ENCODE measurements around the gene MTRF1. TPM values are rescaled to one million over a fixed set of nuclear protein-coding genes. Genes with fewer than 3 reads are reported as not detected.
A peak's percentile ranks its signal among the peaks of the same experiment; 100 is the strongest.

MTRF1 gene
- total RNA-seq: 10 to 100 TPM in 3 of 4 donors, 1 to 10 TPM in 1; 8.2 to 16.7 (median 13.3) TPM

GRCh38 chr13:41263261-41263971 is at the start of gene MTRF1:
TSS of gene MTRF1 (minus strand) at chr13:41263576. CDS start at chr13:41260907, 2,669 bp downstream.
- H3K27ac ChIP-seq: peak within 1 kb of the TSS; percentile 83 to 91 (median 90)
- intact Hi-C loops (cut with DNase I; ENCODE audit: low total_unique reads) (loop anchor here (1.0 kb wide), 3 partner anchors 48 to 129 kb away; partner anchors contain the start of genes KBTBD7 and NAA16), in situ Hi-C loops (cut with MboI; ENCODE audit: low sequenced_read_pairs in 4 of 4) (loop anchor here in 2 of 4 donors (10.0 kb wide), 2 partner anchors 69 to 129 kb away; partner anchors contain the start of genes KBTBD6 (in 1 of the 2) and KBTBD7 (in 1 of the 2))

GRCh38 chr13:41313117-41313516 is 49.7 kb upstream of the MTRF1 start:
- Histone ChIP-seq H3K4me3 (peak overlapping the region; percentile 15 to 94 (median 86)), H3K9me3 (no peaks in the 10 kb centered on the region), H3K27me3 (no peaks in the 10 kb centered on the region), H3K27ac (peak overlapping the region; percentile 93 to 96 (median 95)), H3K4me1 (peaks cover 29 to 39% of the 10 kb centered on the region in 2 donors), H3K36me3 (no peaks in the 10 kb centered on the region)
- in situ Hi-C loops (cut with MboI; ENCODE audit: low sequenced_read_pairs in 4 of 4) (no loop called here), intact Hi-C loops (cut with DNase I; ENCODE audit: low total_unique reads) (loop anchor here (5.0 to 10.0 kb wide), 3 partner anchors 121 to 732 kb away; partner anchors contain the start of genes DGKH, KBTBD6 and KBTBD7)
- ATAC-seq: no peak
- TF ChIP-seq CTCF (IDR thresholded peaks at IDR 0.05 in 4 of 5, conservative IDR thresholded peaks at IDR 0.05 in 1 of 5) (no peak), POLR2A (IDR thresholded peaks at IDR 0.05) (no peak)
- no peak for DNase-seq

More at GRCh38 chr13:41263261-41263971, at the start of gene MTRF1:
- no peaks in the 10 kb centered on the region for H3K9me3 ChIP-seq
- no peaks in the 10 kb centered on the region for H3K27me3 ChIP-seq
- ATAC-seq (peak; percentile 98 to 99), DNase-seq (peak; percentile 68 to 70)
- peak in 1 of 2 donors; percentile 42 for TF ChIP-seq POLR2A (IDR thresholded peaks at IDR 0.05)
- TF ChIP-seq CTCF (IDR thresholded peaks at IDR 0.05 in 4 of 5, conservative IDR thresholded peaks at IDR 0.05 in 1 of 5): no peak
- H3K36me3 ChIP-seq: peaks cover 0 to 15% of the 10 kb centered on the region in 2 donors
- H3K4me1 ChIP-seq: peaks cover 8% of the 10 kb centered on the region in 2 donors
- H3K4me3 ChIP-seq: peak within 1 kb of the TSS; percentile 77 to 87 (median 82)

GRCh38 chr13:41312176-41312500 is 48.8 kb upstream of the MTRF1 start:
- DNase-seq (peak in 1 of 2 donors; percentile 49), ATAC-seq (peak; percentile 12 to 17)
- intact Hi-C loops (cut with DNase I; ENCODE audit: low total_unique reads): loop anchor here (5.0 to 10.0 kb wide), 3 partner anchors 120 to 733 kb away; partner anchors contain the start of genes DGKH, KBTBD6 and KBTBD7
- Histone ChIP-seq H3K27me3 (no peaks in the 10 kb centered on the region), H3K9me3 (no peaks in the 10 kb centered on the region), H3K4me3 (peak overlapping the region; percentile 85 to 94 (median 90)), H3K27ac (peak overlapping the region; percentile 93 to 96 (median 95)), H3K4me1 (peaks cover 26 to 34% of the 10 kb centered on the region in 2 donors), H3K36me3 (no peaks in the 10 kb centered on the region)
- in situ Hi-C loops (cut with MboI; ENCODE audit: low sequenced_read_pairs in 4 of 4): no loop called here
- TF ChIP-seq POLR2A (IDR thresholded peaks at IDR 0.05): no peak
- TF ChIP-seq CTCF (IDR thresholded peaks at IDR 0.05 in 4 of 5, conservative IDR thresholded peaks at IDR 0.05 in 1 of 5): no peak

GRCh38 chr13:41311406-41312175 is 48.2 kb upstream of the MTRF1 start:
- Histone ChIP-seq H3K9me3 (no peaks in the 10 kb centered on the region), H3K27me3 (no peaks in the 10 kb centered on the region), H3K4me1 (peaks cover 26 to 34% of the 10 kb centered on the region in 2 donors), H3K4me3 (peak overlapping the region; percentile 85 to 94 (median 90)), H3K27ac (peak overlapping the region; percentile 93 to 96 (median 95)), H3K36me3 (no peaks in the 10 kb centered on the region)
- in situ Hi-C loops (cut with MboI; ENCODE audit: low sequenced_read_pairs in 4 of 4): no loop called here
- ATAC-seq: peak; percentile 67 to 68
- intact Hi-C loops (cut with DNase I; ENCODE audit: low total_unique reads): loop anchor here (1.0 to 10.0 kb wide), 6 partner anchors 48 to 733 kb away; partner anchors contain the start of genes DGKH, KBTBD6, KBTBD7 and MTRF1
- TF ChIP-seq POLR2A (IDR thresholded peaks at IDR 0.05) (peak; percentile 4 to 13), CTCF (IDR thresholded peaks at IDR 0.05 in 4 of 5, conservative IDR thresholded peaks at IDR 0.05 in 1 of 5) (peak in 2 of 5 experiments; percentile 23 to 40)
- DNase-seq: peak in 1 of 2 donors; percentile 7
